ENCODE data around the gene CTNNBIP1.

GRCh38 chr1:9922342-9922741 lies 12.3 kb upstream of the CTNNBIP1 start:
- no peak for TF ChIP-seq CTCF (IDR thresholded peaks at IDR 0.05; ENCODE audit: borderline replicate concordance, extremely low read depth, low read length, poor library complexity, severe bottlenecking)
- TF ChIP-seq EZH2 (IDR thresholded peaks at IDR 0.05; ENCODE audit: borderline replicate concordance, low read depth, low read length, severe bottlenecking) = no peak
